Neural cell (in vitro differentiated cells): Measurements from ENCODE around the gene POLR1A.

ENCODE experiments used
- EP300 ChIP-seq: fragments of 450-650 bp; conservative IDR thresholded peaks from 2 replicates; pipeline ENCODE4 v1.6.1; 2014; ENCODE audit warnings: antibody characterized with exemption, mild to moderate bottlenecking, moderate library complexity; ENCODE audit not compliant: poor library complexity, severe bottlenecking
- EZH2 ChIP-seq: fragments of 200-600, 300-800 bp; shearing (Covaris generic), sonication (generic); IDR thresholded peaks from 2 replicates; pipeline ENCODE4 v1.6.1; 2014; ENCODE audit warnings: antibody characterized with exemption, low read length, borderline replicate concordance, mild to moderate bottlenecking; ENCODE audit not compliant: insufficient read depth, poor library complexity, severe bottlenecking
- POLR2AphosphoS5 ChIP-seq: IDR thresholded peaks from 2 replicates; pipeline ENCODE4 v1.6.1; 2012
- RAD21 ChIP-seq: fragments of 450-650 bp; conservative IDR thresholded peaks from 2 replicates; pipeline ENCODE4 v1.6.1; 2014; ENCODE audit warnings: antibody characterized with exemption, mild to moderate bottlenecking, moderate library complexity
- TF ChIP-seq, protein P1 (sequence below): fragments of 450-650 bp; IDR thresholded peaks from 2 replicates; pipeline ENCODE4 v1.5.1; 2014; ENCODE audit warnings: antibody characterized with exemption, mild to moderate bottlenecking, moderate library complexity; ENCODE audit not compliant: poor library complexity, severe bottlenecking
- TF ChIP-seq, protein P2 (sequence below): IDR thresholded peaks from 2 replicates; pipeline ENCODE4 v1.6.1; 2012; ENCODE audit warnings: borderline replicate concordance

DNA sequence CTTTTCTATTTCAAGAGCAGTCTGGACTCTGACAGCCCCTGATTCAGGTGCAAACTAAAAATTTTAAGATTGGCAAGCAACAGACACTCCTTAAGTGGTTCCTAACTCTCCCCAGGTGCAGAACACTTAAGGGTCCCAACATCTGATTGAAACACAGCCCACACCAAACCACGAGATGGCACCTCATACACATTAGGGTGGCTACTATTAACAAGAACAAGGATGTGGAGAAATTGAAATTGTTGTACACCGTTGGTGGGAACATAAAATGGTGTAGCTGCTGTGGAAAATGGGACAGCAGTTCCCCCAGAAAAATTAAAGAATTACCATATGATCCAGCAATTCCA, 82.3 kb downstream of the POLR1A start:
- TF ChIP-seq, protein P1, sequence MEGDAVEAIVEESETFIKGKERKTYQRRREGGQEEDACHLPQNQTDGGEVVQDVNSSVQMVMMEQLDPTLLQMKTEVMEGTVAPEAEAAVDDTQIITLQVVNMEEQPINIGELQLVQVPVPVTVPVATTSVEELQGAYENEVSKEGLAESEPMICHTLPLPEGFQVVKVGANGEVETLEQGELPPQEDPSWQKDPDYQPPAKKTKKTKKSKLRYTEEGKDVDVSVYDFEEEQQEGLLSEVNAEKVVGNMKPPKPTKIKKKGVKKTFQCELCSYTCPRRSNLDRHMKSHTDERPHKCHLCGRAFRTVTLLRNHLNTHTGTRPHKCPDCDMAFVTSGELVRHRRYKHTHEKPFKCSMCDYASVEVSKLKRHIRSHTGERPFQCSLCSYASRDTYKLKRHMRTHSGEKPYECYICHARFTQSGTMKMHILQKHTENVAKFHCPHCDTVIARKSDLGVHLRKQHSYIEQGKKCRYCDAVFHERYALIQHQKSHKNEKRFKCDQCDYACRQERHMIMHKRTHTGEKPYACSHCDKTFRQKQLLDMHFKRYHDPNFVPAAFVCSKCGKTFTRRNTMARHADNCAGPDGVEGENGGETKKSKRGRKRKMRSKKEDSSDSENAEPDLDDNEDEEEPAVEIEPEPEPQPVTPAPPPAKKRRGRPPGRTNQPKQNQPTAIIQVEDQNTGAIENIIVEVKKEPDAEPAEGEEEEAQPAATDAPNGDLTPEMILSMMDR: no peak
- TF ChIP-seq EZH2 (no peak), RAD21 (no peak), POLR2AphosphoS5 (no peak), EP300 (no peak)
- TF ChIP-seq, protein P2, sequence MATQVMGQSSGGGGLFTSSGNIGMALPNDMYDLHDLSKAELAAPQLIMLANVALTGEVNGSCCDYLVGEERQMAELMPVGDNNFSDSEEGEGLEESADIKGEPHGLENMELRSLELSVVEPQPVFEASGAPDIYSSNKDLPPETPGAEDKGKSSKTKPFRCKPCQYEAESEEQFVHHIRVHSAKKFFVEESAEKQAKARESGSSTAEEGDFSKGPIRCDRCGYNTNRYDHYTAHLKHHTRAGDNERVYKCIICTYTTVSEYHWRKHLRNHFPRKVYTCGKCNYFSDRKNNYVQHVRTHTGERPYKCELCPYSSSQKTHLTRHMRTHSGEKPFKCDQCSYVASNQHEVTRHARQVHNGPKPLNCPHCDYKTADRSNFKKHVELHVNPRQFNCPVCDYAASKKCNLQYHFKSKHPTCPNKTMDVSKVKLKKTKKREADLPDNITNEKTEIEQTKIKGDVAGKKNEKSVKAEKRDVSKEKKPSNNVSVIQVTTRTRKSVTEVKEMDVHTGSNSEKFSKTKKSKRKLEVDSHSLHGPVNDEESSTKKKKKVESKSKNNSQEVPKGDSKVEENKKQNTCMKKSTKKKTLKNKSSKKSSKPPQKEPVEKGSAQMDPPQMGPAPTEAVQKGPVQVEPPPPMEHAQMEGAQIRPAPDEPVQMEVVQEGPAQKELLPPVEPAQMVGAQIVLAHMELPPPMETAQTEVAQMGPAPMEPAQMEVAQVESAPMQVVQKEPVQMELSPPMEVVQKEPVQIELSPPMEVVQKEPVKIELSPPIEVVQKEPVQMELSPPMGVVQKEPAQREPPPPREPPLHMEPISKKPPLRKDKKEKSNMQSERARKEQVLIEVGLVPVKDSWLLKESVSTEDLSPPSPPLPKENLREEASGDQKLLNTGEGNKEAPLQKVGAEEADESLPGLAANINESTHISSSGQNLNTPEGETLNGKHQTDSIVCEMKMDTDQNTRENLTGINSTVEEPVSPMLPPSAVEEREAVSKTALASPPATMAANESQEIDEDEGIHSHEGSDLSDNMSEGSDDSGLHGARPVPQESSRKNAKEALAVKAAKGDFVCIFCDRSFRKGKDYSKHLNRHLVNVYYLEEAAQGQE: no peak
